Measurements from ENCODE around the gene GTF2H2C.

DNA sequence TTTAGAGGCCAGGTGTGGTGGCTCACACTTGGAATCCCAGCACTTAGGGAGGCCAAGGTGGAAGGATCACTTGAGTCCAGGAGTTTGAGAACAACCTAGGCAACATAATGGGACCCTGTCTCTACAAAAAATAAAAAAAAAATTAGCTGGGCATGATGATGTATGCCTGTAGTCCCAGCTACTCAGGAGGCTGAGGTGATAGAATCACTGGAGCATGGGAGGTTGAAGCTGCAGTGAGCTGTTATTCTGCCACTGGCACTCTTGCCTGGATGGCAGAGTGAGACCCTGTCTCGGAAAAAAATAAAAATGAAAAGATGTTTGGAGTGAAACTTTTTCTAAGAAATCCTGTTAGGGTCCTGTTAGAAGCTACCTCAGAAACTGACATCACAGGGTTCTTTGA is 43.2 kb upstream of the GTF2H2C start:
- TF ChIP-seq, protein P1, sequence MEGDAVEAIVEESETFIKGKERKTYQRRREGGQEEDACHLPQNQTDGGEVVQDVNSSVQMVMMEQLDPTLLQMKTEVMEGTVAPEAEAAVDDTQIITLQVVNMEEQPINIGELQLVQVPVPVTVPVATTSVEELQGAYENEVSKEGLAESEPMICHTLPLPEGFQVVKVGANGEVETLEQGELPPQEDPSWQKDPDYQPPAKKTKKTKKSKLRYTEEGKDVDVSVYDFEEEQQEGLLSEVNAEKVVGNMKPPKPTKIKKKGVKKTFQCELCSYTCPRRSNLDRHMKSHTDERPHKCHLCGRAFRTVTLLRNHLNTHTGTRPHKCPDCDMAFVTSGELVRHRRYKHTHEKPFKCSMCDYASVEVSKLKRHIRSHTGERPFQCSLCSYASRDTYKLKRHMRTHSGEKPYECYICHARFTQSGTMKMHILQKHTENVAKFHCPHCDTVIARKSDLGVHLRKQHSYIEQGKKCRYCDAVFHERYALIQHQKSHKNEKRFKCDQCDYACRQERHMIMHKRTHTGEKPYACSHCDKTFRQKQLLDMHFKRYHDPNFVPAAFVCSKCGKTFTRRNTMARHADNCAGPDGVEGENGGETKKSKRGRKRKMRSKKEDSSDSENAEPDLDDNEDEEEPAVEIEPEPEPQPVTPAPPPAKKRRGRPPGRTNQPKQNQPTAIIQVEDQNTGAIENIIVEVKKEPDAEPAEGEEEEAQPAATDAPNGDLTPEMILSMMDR (IDR thresholded peaks at IDR 0.05): no peak
- TF ChIP-seq POLR2AphosphoS5 (IDR thresholded peaks at IDR 0.05) (no peak), POLR2A (IDR thresholded peaks at IDR 0.05) (no peak)

Measured in breast epithelium (tissue), 3 donors.